Neural cell (in vitro differentiated cells): Measurements from ENCODE around the gene B3GAT2. TPM values are rescaled to one million over a fixed set of nuclear protein-coding genes. Genes with fewer than 3 reads are reported as not detected.

ENCODE experiments used
- H2AFZ ChIP-seq: fragments of 200-600, 300-800 bp; sonication (generic), shearing (Covaris generic); 2 replicates; pipeline ENCODE4 v1.6.0; 2014; ENCODE audit warnings: low read depth, mild to moderate bottlenecking, antibody characterized with exemption, low read length, moderate library complexity
- H3F3A ChIP-seq: fragments of 200-600 bp; shearing (Covaris generic); 2 replicates; pipeline ENCODE4 v1.6.1; 2016; ENCODE audit warnings: mild to moderate bottlenecking, moderate library complexity, mixed read lengths, antibody characterized with exemption, low read length; ENCODE audit not compliant: insufficient read depth, poor library complexity, severe bottlenecking
- H3K27ac ChIP-seq: fragments of 200-600, 300-800 bp; sonication (generic), shearing (Covaris generic); 2 replicates; pipeline ENCODE4 v1.5.1; 2014; ENCODE audit warnings: mild to moderate bottlenecking, low read length, moderate library complexity
- H3K27me3 ChIP-seq: fragments of 300-800, 200-600 bp; sonication (generic), shearing (Covaris generic); 2 replicates; pipeline ENCODE4 v1.6.0; 2014; ENCODE audit warnings: mild to moderate bottlenecking, low read depth, low read length, moderate library complexity; ENCODE audit not compliant: insufficient read depth
- H3K36me3 ChIP-seq: fragments of 300-800, 200-600 bp; sonication (generic), shearing (Covaris generic); 2 replicates; pipeline ENCODE4 v1.5.1; 2014; ENCODE audit warnings: mild to moderate bottlenecking, antibody characterized with exemption, low read length, moderate library complexity; ENCODE audit not compliant: insufficient read depth
- H3K4me2 ChIP-seq: fragments of 300-800, 200-600 bp; sonication (generic), shearing (Covaris generic); 2 replicates; pipeline ENCODE4 v1.6.0; 2014; ENCODE audit warnings: mild to moderate bottlenecking, low read length
- H3K4me3 ChIP-seq: fragments of 300-800, 200-600 bp; sonication (generic), shearing (Covaris generic); 2 replicates; pipeline ENCODE4 v1.5.1; 2014; ENCODE audit warnings: mild to moderate bottlenecking, low read length, moderate library complexity
- H3K79me2 ChIP-seq: fragments of 200-600 bp; shearing (Covaris generic); replicated peaks from 2 replicates; pipeline ENCODE4 v1.6.0; 2014; ENCODE audit warnings: mild to moderate bottlenecking, low read length, moderate library complexity; ENCODE audit not compliant: insufficient read depth
- H3K9ac ChIP-seq: fragments of 300-800, 200-600 bp; sonication (generic), shearing (Covaris generic); 2 replicates; pipeline ENCODE4 v1.6.1; 2016; ENCODE audit warnings: mild to moderate bottlenecking, low read length, mixed read lengths
- H3K9me2 ChIP-seq: fragments of 200-600 bp; shearing (Covaris generic); 2 replicates; pipeline ENCODE4 v1.6.1; 2016; ENCODE audit warnings: mild to moderate bottlenecking, low read length, mixed read lengths; ENCODE audit not compliant: insufficient read depth
- H3K9me3 ChIP-seq: fragments of 200-600, 300-800 bp; sonication (generic), shearing (Covaris generic); 2 replicates; pipeline ENCODE4 v1.6.1; 2016; ENCODE audit warnings: mild to moderate bottlenecking, mixed run types, low read length, moderate library complexity, mixed read lengths
- H4K20me1 ChIP-seq: fragments of 200-600 bp; shearing (Covaris generic); 2 replicates; pipeline ENCODE4 v1.6.1; 2016; ENCODE audit warnings: mild to moderate bottlenecking, mixed run types; ENCODE audit not compliant: insufficient read depth
- EP300 ChIP-seq: fragments of 450-650 bp; conservative IDR thresholded peaks from 2 replicates; pipeline ENCODE4 v1.6.1; 2014; ENCODE audit warnings: antibody characterized with exemption, mild to moderate bottlenecking, moderate library complexity; ENCODE audit not compliant: poor library complexity, severe bottlenecking
- EZH2 ChIP-seq: fragments of 200-600, 300-800 bp; shearing (Covaris generic), sonication (generic); IDR thresholded peaks from 2 replicates; pipeline ENCODE4 v1.6.1; 2014; ENCODE audit warnings: antibody characterized with exemption, low read length, borderline replicate concordance, mild to moderate bottlenecking; ENCODE audit not compliant: insufficient read depth, poor library complexity, severe bottlenecking
- MXI1 ChIP-seq: fragments of 450-650 bp; conservative IDR thresholded peaks from 2 replicates; pipeline ENCODE4 v1.6.1; 2014; ENCODE audit warnings: antibody characterized with exemption, mild to moderate bottlenecking; ENCODE audit not compliant: poor library complexity, severe bottlenecking
- POLR2AphosphoS5 ChIP-seq: IDR thresholded peaks from 2 replicates; pipeline ENCODE4 v1.6.1; 2012
- RAD21 ChIP-seq: fragments of 450-650 bp; conservative IDR thresholded peaks from 2 replicates; pipeline ENCODE4 v1.6.1; 2014; ENCODE audit warnings: antibody characterized with exemption, mild to moderate bottlenecking, moderate library complexity
- SMC3 ChIP-seq: fragments of 450-650 bp; conservative IDR thresholded peaks from 2 replicates; pipeline ENCODE4 v1.6.1; 2014; ENCODE audit warnings: antibody characterized with exemption, mild to moderate bottlenecking, moderate library complexity; ENCODE audit not compliant: poor library complexity
- TAF1 ChIP-seq: IDR thresholded peaks from 2 replicates; pipeline ENCODE4 v1.6.1; 2012; ENCODE audit warnings: low read depth
- polyA plus RNA-seq: library from polyadenylated mRNA; depleted of rRNA; stranded (reverse); fragments of >200 nt; gene quantifications from 2 replicates; pipeline ENCODE4 v1.2.3, GENCODE V29; 2014
- TF ChIP-seq, protein P1 (sequence below): fragments of 450-650 bp; IDR thresholded peaks from 2 replicates; pipeline ENCODE4 v1.5.1; 2014; ENCODE audit warnings: antibody characterized with exemption, mild to moderate bottlenecking, moderate library complexity; ENCODE audit not compliant: poor library complexity, severe bottlenecking
- TF ChIP-seq, protein P2 (sequence below): IDR thresholded peaks from 2 replicates; pipeline ENCODE4 v1.6.1; 2012; ENCODE audit warnings: borderline replicate concordance

Gene B3GAT2
- polyA plus RNA-seq, 1 donor from 2014 or later: 5.6 TPM

DNA sequence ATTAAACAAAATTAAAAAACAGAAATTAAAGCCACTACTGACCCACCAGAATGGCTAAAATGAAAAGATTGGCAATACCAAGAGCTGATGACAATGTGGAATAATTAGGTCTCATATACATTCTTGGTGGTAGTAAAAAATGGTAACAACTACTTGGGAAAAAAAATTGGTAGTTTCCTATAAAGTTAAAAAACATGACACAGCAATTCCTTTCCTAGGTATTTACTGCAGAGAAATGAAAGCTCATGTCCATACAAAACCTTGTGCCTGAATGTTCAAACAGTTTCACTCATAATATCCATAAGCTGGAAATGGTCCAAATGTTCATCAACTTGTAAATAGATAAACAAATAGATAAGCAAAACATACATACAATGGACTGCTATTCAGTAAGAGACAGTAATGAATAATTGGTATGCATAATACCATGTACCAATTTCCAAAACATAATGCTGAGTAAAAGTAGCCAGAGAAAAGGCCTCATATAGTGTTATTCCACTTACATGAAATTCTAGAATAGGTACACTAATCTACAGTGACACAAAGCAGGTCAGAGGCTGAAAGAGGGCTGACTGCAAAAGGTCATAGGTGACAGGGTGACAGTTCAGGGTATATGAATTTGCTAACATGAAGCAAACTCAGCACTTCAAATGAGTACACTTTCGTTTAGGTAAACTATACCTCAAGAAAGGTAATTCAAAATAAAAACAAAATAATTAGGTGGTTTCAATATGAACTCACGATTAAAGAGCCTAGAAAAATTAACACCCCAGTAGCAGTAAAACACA lies 53.0 kb downstream of the B3GAT2 start:
- Histone ChIP-seq H3K4me3 (no peak overlapping the region), H3K9me3 (no peaks in the 10 kb centered on the region), H3K79me2 (no peaks in the 10 kb centered on the region), H3K9me2 (no peaks in the 10 kb centered on the region), H3K27me3 (no peaks in the 10 kb centered on the region), H3K36me3 (no peaks in the 10 kb centered on the region), H4K20me1 (no peaks in the 10 kb centered on the region), H2AFZ (no peak overlapping the region), H3F3A (no peaks in the 10 kb centered on the region), H3K4me2 (no peak overlapping the region), H3K27ac (no peak overlapping the region), H3K9ac (no peak overlapping the region)
- TF ChIP-seq EZH2 (no peak), RAD21 (no peak), POLR2AphosphoS5 (no peak), SMC3 (no peak), MXI1 (no peak)
- TF ChIP-seq, protein P1, sequence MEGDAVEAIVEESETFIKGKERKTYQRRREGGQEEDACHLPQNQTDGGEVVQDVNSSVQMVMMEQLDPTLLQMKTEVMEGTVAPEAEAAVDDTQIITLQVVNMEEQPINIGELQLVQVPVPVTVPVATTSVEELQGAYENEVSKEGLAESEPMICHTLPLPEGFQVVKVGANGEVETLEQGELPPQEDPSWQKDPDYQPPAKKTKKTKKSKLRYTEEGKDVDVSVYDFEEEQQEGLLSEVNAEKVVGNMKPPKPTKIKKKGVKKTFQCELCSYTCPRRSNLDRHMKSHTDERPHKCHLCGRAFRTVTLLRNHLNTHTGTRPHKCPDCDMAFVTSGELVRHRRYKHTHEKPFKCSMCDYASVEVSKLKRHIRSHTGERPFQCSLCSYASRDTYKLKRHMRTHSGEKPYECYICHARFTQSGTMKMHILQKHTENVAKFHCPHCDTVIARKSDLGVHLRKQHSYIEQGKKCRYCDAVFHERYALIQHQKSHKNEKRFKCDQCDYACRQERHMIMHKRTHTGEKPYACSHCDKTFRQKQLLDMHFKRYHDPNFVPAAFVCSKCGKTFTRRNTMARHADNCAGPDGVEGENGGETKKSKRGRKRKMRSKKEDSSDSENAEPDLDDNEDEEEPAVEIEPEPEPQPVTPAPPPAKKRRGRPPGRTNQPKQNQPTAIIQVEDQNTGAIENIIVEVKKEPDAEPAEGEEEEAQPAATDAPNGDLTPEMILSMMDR: no peak

DNA sequence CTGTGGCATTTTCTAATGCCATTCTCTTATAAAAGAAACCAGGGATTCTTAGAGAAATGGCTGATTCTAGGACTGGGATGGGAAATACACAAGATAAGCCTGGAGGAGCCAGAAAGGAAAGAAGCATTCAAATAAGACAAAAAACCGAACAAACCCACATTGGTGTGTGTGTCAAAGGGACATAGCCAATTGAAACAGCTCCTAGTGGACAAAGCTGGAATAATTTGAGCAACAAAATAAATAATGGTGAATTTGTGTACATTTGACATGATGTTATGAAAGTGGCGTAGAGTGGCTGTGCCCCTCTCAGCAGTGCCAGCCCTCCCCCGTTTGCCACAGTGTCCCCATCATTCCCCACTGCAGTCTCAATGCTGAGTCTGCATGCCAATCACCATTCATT lies 55.5 kb downstream of the B3GAT2 start:
- H3K4me3 ChIP-seq: no peak overlapping the region
- no peaks in the 10 kb centered on the region for H3K9me3 ChIP-seq
- no peaks in the 10 kb centered on the region for H3K27me3 ChIP-seq
- no peak overlapping the region for H3K9ac ChIP-seq
- no peaks in the 10 kb centered on the region for H4K20me1 ChIP-seq
- no peak for TF ChIP-seq TAF1
- TF ChIP-seq, protein P1: no peak
- TF ChIP-seq EP300: no peak
- TF ChIP-seq RAD21: no peak
- no peak for TF ChIP-seq SMC3
- no peak for TF ChIP-seq POLR2AphosphoS5
- TF ChIP-seq, protein P2, sequence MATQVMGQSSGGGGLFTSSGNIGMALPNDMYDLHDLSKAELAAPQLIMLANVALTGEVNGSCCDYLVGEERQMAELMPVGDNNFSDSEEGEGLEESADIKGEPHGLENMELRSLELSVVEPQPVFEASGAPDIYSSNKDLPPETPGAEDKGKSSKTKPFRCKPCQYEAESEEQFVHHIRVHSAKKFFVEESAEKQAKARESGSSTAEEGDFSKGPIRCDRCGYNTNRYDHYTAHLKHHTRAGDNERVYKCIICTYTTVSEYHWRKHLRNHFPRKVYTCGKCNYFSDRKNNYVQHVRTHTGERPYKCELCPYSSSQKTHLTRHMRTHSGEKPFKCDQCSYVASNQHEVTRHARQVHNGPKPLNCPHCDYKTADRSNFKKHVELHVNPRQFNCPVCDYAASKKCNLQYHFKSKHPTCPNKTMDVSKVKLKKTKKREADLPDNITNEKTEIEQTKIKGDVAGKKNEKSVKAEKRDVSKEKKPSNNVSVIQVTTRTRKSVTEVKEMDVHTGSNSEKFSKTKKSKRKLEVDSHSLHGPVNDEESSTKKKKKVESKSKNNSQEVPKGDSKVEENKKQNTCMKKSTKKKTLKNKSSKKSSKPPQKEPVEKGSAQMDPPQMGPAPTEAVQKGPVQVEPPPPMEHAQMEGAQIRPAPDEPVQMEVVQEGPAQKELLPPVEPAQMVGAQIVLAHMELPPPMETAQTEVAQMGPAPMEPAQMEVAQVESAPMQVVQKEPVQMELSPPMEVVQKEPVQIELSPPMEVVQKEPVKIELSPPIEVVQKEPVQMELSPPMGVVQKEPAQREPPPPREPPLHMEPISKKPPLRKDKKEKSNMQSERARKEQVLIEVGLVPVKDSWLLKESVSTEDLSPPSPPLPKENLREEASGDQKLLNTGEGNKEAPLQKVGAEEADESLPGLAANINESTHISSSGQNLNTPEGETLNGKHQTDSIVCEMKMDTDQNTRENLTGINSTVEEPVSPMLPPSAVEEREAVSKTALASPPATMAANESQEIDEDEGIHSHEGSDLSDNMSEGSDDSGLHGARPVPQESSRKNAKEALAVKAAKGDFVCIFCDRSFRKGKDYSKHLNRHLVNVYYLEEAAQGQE: no peak
- no peak for TF ChIP-seq MXI1
- no peak for TF ChIP-seq EZH2
- H3F3A ChIP-seq: no peaks in the 10 kb centered on the region
- no peak overlapping the region for H2AFZ ChIP-seq
- H3K9me2 ChIP-seq: no peaks in the 10 kb centered on the region
- no peak overlapping the region for H3K4me2 ChIP-seq
- H3K36me3 ChIP-seq: no peaks in the 10 kb centered on the region
- no peak overlapping the region for H3K27ac ChIP-seq
- no peaks in the 10 kb centered on the region for H3K79me2 ChIP-seq
